ENCODE results near the gene TDRD12.
"Not testable (repeated sequence)": the region's sequence is repeated elsewhere in the genome, so short reads cannot be mapped to it uniquely, and the experiment has no call there.

Gene TDRD12

GRCh38 chr19:32750441-32751055, 31.0 kb downstream of the TDRD12 start:
- DNase-seq = no peak

GRCh38 chr19:32751066-32751465, 31.5 kb downstream of the TDRD12 start:
- DNase-seq = no peak

GRCh38 chr19:32757189-32757588, 37.6 kb downstream of the TDRD12 start:
- DNase-seq = no peak

- not testable (repeated sequence) for DNase-seq
These were observed 45.8 kb downstream of the TDRD12 start for GRCh38 chr19:32765365-32765764.

GRCh38 chr19:32767951-32768679, 48.5 kb downstream of the TDRD12 start:
- DNase-seq = no peak

- no peak for DNase-seq
These were observed 52.0 kb downstream of the TDRD12 start for GRCh38 chr19:32771596-32771995.

GRCh38 chr19:32773126-32773525, 53.6 kb downstream of the TDRD12 start:
- no peak for DNase-seq

GRCh38 chr19:32779082-32779481, 59.5 kb downstream of the TDRD12 start:
- no peak for DNase-seq

- DNase-seq = no peak
These were observed 61.7 kb downstream of the TDRD12 start for GRCh38 chr19:32781280-32781679.

GRCh38 chr19:32782089-32782488, 62.5 kb downstream of the TDRD12 start:
- not testable (repeated sequence) for DNase-seq

- DNase-seq = not testable (repeated sequence)
These were observed 67.7 kb downstream of the TDRD12 start for GRCh38 chr19:32787161-32787813.

- not testable (repeated sequence) for DNase-seq
These were observed 68.3 kb downstream of the TDRD12 start for GRCh38 chr19:32787895-32788294.

GRCh38 chr19:32789429-32789828, 69.9 kb downstream of the TDRD12 start:
- no peak for DNase-seq

GRCh38 chr19:32798201-32798600, 78.6 kb downstream of the TDRD12 start:
- no peak for DNase-seq

GRCh38 chr19:32800191-32800590, 80.6 kb downstream of the TDRD12 start:
- no peak for DNase-seq

GRCh38 chr19:32800754-32801153, 81.2 kb downstream of the TDRD12 start:
- no peak for DNase-seq

GRCh38 chr19:32802840-32803239, 83.3 kb downstream of the TDRD12 start:
- no peak for DNase-seq

- no peak for DNase-seq
These were observed 88.7 kb downstream of the TDRD12 start for GRCh38 chr19:32808236-32808635.

- DNase-seq = no peak
These were observed 89.7 kb downstream of the TDRD12 start for GRCh38 chr19:32809254-32809653.

- DNase-seq = no peak
These were observed 90.2 kb downstream of the TDRD12 start for GRCh38 chr19:32809754-32810153.

- DNase-seq = no peak
These were observed 90.9 kb downstream of the TDRD12 start for GRCh38 chr19:32810452-32810851.

- no peak for DNase-seq
These were observed 91.6 kb downstream of the TDRD12 start for GRCh38 chr19:32811151-32811550.

GRCh38 chr19:32812036-32812435, 92.5 kb downstream of the TDRD12 start:
- no peak for DNase-seq

- no peak for DNase-seq
These were observed 93.0 kb downstream of the TDRD12 start for GRCh38 chr19:32812571-32812970.
